Fibroblast of skin of right biceps (primary cell): ENCODE results near the gene FEZ2.
A peak's percentile ranks its signal among the peaks of the same experiment; 100 is the strongest.

Source experiments
- DNase-seq: peaks from one replicate; pipeline ENCODE4 v3.0.0-alpha.2; 2013

The FEZ2 gene

GRCh38 chr2:36561237-36561944, 36.6 kb downstream of the FEZ2 start:
- DNase-seq = peak; percentile 99

DNA sequence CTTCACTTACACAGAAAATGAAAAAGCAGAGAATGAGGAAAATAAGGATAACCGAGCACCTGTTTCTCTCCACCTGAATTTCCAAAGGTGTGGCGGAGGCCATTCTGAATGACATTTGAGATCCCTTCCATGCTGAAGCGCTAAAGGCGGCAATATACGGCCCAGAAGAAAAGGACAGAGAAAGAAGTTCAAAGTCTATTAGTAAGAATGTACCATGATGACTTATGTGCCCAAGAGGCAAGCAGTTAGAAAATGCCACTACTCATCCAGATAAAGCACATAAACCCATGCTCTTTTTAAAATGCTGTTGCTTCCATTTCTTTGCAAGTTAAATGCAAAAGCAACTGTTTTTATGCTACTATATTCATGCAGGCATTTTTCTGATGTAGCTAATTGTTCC, 37.2 kb downstream of the FEZ2 start:
- no peak for DNase-seq

DNA sequence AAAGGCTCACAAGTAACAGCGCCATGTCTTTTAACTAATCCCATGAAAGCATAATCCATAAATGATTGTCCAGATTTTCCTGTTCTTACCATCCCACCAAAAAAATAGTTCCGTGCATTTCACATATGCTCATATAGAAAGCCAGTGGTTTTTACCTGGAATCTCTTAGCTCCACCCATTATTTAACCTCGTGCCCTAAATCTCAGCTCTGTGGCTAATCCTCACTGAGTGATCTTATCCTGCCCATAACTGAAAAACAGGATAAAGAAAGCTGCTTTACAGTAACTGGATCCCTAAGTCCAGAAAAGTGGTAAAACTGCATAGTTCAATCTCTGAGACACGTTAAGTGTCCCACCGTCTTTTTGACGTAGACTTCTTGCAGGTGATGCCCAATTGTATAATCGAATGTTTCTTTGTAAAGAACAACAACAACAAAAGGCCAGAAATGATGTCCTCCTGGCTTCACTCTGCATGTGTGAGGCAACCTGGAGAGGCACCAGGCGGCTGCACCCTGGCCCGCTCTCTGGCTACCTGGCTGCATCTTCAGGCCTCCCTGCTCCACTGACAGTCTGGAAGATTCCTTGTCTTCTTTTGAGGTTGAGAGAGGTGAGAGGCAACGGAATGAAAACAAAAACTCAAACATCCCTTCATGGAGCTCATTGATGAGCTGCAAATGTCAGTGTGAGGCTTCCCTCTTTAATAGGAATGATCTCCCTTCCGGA, 38.6 kb downstream of the FEZ2 start:
- no peak for DNase-seq

- DNase-seq = peak; percentile 94
Measured at GRCh38 chr2:36556842-36557241, 41.1 kb downstream of the FEZ2 start.

- no peak for DNase-seq
Measured at GRCh38 chr2:36555789-36556188, 42.2 kb downstream of the FEZ2 start.

DNA sequence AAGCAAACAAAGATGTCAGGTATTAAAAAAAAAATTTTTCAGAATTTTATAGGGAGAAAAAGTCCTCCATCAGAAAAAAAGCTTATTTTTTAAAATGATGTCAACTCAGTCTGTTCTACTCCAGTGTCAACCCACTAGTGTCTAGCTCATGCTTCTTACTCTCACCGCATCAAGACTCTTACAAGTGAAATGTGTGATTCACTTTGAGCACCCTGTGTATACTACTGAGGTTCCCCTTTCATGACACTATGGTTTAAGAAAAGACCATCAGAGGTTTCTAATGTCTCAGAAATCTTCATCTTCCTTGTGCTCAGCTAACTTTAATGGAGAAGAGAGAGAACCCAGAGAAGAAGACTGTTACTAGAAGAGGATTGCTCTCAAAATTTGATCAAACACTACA, 43.4 kb downstream of the FEZ2 start:
- no peak for DNase-seq

- DNase-seq = no peak
Measured at GRCh38 chr2:36553683-36554082, 44.3 kb downstream of the FEZ2 start.

DNA sequence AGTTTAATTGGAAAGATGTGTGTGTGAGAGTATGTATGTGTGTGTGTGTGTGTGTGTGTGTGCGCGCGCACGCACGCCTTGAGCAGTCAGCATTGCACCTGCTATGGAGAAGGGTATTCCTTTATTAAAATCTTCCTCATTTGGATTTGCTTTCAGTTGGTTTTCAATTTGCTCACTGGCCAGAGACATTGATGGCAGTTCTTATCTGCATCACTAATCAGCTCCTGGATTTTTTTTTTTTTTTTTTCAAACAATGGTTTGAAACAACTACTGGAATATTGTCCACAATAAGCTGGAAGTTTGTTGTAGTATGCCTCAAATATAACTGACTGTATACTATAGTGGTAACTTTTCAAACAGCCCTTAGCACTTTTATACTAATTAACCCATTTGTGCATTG, 48.0 kb downstream of the FEZ2 start:
- DNase-seq = no peak

GRCh38 chr2:36549165-36549574, 48.8 kb downstream of the FEZ2 start:
- peak; percentile 74 for DNase-seq

- DNase-seq = no peak
Measured at GRCh38 chr2:36547906-36548305, 50.1 kb downstream of the FEZ2 start.

DNA sequence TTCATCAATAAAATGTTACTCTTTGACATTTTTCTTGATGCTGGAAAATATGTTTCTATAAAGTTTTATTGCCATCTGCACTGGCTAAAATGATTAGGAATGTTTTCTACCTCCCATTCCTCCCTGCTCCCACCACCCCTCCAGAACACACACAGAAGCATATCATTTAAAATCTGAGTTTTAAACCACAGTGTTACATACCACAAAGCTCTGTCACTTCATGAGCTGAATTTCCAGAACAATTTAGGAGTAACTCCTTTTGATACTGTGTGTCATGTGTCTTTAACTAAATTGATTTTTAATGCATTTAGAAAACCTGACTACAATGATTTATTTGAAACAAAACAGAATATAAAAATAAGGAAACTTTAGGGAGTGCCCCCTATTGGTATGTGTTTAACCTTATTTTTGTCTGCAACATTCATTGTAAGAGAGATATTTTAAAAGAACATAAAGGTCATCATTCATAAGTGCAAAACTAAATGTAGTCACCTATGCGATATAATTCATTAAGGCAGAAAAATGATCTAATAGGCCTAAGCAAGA, 52.0 kb downstream of the FEZ2 start:
- DNase-seq = peak; percentile 70

DNA sequence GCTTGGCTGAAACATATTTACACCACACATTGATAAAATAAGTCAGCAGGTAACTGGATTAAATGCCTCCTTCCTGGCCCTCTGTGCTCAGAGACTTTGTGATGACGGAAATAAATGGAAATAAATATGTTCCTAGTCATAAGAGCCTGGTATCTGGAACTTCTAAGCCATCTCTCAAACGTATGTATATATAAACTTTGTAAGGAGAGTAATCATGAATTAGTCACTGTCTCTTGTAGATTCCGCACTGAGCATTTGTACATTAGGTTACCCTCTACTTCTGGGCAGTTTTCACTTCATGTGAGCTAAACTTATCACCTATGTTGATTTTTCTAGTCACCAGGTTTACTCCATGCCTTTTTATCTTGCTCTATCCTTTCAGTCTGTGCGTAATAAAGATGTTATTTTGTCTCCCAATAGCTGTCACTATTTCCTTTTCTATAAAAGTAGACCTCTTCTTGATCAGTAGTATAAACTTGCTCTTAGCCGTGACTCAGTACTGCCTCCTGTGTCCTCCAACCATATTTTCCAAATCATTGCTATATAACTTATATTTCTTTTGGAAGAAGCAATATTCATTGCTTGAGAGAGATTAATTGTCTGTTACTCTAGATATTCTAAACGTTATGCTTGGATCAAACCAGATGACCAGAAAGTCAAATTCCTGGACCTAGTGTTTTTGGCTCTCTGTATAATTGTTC, 53.2 kb downstream of the FEZ2 start:
- DNase-seq = no peak

- DNase-seq = no peak
Measured at GRCh38 chr2:36541891-36542595, 55.9 kb downstream of the FEZ2 start.

GRCh38 chr2:36540986-36541754, 56.8 kb downstream of the FEZ2 start:
- DNase-seq = no peak

DNA sequence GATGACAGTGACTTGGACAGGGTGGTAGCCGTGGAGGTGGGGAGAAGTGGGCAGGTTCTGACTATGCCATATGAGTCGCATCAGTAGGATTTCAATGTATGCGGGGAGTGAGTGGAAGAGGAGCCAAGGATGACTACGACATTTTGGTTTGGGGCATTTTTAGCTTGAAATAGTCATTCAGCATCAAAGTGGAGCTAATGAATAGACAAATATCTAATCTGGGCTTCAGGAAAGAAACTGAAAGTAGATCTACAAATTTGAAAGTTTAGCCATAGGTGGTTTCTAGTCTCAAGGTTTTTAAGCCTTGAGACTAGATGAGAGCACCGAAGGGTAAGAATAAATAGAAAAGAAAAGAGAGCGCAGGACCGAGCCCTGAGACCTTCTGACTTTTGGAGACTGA, 58.3 kb downstream of the FEZ2 start:
- peak; percentile 79 for DNase-seq

DNA sequence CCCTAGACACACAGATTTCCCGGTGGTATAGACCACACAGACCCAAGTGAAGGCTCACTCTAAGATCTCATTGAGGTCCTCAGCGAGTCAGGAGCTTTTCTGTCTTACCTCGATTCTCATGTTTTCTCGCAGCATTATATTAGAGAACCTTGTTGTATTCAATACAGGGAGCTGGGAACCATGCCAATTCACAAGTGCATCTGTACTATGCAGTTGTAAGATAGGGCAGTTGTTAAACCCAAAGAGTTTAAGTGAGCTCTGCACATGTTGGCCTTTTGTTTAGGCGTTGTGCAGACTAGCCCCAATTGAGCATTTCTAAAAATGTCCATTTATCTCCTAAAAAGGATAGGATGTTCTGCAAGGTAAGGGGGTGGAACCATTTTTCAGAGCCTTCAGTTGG, 59.6 kb downstream of the FEZ2 start:
- no peak for DNase-seq

DNA sequence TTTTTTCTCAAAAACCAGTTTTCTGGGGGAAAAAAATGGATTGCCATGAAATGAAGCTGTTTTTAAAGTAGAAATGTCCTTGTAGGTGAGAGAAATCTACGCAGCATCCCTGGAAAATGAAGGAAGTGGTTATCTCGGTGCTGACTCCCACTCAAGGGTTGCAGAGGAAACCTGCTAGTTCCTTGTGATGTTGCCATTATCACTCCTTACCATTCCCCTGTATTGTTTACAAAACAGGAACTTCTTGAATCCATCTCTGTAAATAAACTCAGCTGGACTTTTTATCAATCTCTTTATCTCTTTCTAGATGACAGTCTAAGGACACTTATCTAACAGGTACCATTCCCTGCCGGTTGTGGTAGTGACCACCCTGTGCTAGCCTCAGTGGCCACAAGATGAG, 61.2 kb downstream of the FEZ2 start:
- no peak for DNase-seq

GRCh38 chr2:36535099-36535498, 62.9 kb downstream of the FEZ2 start:
- DNase-seq = no peak

GRCh38 chr2:36534275-36534799, 63.6 kb downstream of the FEZ2 start:
- DNase-seq = no peak

DNA sequence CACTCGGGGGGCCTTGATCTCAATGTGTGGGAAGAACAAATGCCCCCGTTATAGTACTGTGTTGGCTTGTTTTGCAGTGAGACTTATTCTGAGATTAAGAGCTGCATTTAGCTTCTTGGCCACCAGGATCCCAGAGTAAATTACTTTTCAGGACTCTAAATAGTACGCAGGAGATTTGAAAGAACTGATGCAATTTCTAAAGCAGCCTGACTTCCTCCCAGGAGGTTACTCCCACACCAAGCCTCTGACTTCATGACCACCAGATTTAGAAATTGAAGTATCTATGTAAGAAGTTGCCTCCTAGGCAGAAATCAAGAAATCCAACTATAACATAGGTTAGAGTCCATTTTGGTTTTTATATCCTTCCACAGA, 67.0 kb downstream of the FEZ2 start:
- DNase-seq = peak; percentile 65

DNA sequence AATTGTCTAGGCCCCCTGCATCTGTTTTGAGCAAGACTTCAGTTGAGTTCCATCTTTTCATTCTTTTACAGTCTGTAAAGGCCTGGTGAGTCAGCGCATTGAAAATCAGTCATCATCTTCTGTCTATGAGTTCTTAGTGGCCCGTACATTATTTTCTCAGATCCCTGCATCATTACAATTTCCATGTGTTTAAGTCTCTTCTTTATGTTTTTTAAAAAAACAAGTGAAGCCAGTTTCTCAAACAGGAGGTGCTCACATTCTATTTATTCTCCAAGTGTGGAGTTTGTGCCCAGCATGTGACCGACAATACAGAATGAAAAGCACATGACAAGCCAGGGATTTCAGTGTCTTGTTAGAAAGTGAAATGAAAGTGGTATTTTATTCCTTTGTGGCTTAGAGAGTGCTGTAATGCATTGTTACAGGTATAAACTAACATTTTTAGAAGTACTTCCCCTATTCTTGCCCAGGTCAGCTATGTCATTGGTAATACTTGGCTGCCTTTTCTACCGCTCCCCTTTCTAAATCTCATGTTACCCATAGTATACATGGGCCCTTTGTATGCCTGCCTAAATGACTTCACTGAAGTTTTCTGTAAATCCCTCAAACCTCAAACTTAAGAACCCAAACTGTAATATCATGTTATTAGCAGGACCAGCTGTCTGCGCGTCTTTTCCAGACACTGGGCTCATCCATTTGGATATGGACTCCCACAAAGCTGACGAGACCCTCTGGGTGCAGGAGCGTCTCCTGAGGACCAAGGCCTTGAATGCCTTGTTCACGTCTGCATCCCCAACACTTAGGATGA, 67.6 kb downstream of the FEZ2 start:
- DNase-seq = peak; percentile 86
